Measurements from ENCODE around the gene PAQR5.

- no peak for TF ChIP-seq POLR2A (conservative IDR thresholded peaks at IDR 0.05)
- TF ChIP-seq, protein P1, sequence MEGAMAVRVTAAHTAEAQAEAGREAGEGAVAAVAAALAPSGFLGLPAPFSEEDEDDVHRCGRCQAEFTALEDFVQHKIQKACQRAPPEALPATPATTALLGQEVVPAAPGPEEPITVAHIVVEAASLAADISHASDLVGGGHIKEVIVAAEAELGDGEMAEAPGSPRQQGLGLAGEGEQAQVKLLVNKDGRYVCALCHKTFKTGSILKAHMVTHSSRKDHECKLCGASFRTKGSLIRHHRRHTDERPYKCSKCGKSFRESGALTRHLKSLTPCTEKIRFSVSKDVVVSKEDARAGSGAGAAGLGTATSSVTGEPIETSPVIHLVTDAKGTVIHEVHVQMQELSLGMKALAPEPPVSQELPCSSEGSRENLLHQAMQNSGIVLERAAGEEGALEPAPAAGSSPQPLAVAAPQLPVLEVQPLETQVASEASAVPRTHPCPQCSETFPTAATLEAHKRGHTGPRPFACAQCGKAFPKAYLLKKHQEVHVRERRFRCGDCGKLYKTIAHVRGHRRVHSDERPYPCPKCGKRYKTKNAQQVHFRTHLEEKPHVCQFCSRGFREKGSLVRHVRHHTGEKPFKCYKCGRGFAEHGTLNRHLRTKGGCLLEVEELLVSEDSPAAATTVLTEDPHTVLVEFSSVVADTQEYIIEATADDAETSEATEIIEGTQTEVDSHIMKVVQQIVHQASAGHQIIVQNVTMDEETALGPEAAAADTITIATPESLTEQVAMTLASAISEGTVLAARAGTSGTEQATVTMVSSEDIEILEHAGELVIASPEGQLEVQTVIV (CRISPR knock-in tag; IDR thresholded peaks at IDR 0.05; ENCODE audit: borderline replicate concordance), result no peak
- TF ChIP-seq, protein P2, sequence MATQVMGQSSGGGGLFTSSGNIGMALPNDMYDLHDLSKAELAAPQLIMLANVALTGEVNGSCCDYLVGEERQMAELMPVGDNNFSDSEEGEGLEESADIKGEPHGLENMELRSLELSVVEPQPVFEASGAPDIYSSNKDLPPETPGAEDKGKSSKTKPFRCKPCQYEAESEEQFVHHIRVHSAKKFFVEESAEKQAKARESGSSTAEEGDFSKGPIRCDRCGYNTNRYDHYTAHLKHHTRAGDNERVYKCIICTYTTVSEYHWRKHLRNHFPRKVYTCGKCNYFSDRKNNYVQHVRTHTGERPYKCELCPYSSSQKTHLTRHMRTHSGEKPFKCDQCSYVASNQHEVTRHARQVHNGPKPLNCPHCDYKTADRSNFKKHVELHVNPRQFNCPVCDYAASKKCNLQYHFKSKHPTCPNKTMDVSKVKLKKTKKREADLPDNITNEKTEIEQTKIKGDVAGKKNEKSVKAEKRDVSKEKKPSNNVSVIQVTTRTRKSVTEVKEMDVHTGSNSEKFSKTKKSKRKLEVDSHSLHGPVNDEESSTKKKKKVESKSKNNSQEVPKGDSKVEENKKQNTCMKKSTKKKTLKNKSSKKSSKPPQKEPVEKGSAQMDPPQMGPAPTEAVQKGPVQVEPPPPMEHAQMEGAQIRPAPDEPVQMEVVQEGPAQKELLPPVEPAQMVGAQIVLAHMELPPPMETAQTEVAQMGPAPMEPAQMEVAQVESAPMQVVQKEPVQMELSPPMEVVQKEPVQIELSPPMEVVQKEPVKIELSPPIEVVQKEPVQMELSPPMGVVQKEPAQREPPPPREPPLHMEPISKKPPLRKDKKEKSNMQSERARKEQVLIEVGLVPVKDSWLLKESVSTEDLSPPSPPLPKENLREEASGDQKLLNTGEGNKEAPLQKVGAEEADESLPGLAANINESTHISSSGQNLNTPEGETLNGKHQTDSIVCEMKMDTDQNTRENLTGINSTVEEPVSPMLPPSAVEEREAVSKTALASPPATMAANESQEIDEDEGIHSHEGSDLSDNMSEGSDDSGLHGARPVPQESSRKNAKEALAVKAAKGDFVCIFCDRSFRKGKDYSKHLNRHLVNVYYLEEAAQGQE (IDR thresholded peaks at IDR 0.05; ENCODE audit: borderline replicate concordance), result no peak
- TF ChIP-seq, protein P2 (CRISPR knock-in tag; IDR thresholded peaks at IDR 0.05; ENCODE audit: low read depth), result no peak
- TF ChIP-seq, protein P3, sequence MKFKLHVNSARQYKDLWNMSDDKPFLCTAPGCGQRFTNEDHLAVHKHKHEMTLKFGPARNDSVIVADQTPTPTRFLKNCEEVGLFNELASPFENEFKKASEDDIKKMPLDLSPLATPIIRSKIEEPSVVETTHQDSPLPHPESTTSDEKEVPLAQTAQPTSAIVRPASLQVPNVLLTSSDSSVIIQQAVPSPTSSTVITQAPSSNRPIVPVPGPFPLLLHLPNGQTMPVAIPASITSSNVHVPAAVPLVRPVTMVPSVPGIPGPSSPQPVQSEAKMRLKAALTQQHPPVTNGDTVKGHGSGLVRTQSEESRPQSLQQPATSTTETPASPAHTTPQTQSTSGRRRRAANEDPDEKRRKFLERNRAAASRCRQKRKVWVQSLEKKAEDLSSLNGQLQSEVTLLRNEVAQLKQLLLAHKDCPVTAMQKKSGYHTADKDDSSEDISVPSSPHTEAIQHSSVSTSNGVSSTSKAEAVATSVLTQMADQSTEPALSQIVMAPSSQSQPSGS (CRISPR knock-in tag; IDR thresholded peaks at IDR 0.05), result no peak
- TF ChIP-seq, protein P4, sequence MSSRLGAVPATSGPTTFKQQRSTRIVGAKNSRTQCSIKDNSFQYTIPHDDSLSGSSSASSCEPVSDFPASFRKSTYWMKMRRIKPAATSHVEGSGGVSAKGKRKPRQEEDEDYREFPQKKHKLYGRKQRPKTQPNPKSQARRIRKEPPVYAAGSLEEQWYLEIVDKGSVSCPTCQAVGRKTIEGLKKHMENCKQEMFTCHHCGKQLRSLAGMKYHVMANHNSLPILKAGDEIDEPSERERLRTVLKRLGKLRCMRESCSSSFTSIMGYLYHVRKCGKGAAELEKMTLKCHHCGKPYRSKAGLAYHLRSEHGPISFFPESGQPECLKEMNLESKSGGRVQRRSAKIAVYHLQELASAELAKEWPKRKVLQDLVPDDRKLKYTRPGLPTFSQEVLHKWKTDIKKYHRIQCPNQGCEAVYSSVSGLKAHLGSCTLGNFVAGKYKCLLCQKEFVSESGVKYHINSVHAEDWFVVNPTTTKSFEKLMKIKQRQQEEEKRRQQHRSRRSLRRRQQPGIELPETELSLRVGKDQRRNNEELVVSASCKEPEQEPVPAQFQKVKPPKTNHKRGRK (tag; IDR thresholded peaks at IDR 0.05), result no peak
Observed at GRCh38 chr15:69408841-69409240, 110.1 kb downstream of the PAQR5 start.
